Neural crest cell (in vitro differentiated cells): ENCODE results near the gene VHLL. TPM values are rescaled to one million over a fixed set of nuclear protein-coding genes. Genes with fewer than 3 reads are reported as not detected.

Experiments
- DNase-seq: peaks from one replicate; pipeline ENCODE4 v3.0.0; 2021; ENCODE audit warnings: low read depth, mixed read lengths, low spot score
- H3K27ac Mint-ChIP-seq: one replicate; pipeline ENCODE4 v1.8.0; 2021; ENCODE audit warnings: mild to moderate bottlenecking, mixed read lengths; ENCODE audit not compliant: unreplicated experiment
- H3K27me3 Mint-ChIP-seq: 2 replicates; pipeline ENCODE4 v1.8.0; 2021; ENCODE audit warnings: low read depth, mild to moderate bottlenecking, mixed read lengths
- H3K36me3 Mint-ChIP-seq: 2 replicates; pipeline ENCODE4 v1.8.0; 2021; ENCODE audit warnings: low read depth, mild to moderate bottlenecking, mixed read lengths
- H3K4me1 Mint-ChIP-seq: 2 replicates; pipeline ENCODE4 v1.8.0; 2021; ENCODE audit warnings: mixed read lengths
- H3K4me3 Mint-ChIP-seq: one replicate; pipeline ENCODE4 v1.8.0; 2021; ENCODE audit warnings: mild to moderate bottlenecking, mixed read lengths
- H3K9me3 Mint-ChIP-seq: 2 replicates; pipeline ENCODE4 v1.8.0; 2021; ENCODE audit warnings: mixed read lengths
- CTCF ChIP-seq: fragments of 200-600 bp; sonication (generic); conservative IDR thresholded peaks from 2 replicates; pipeline ENCODE4 v1.5.0; 2021; ENCODE audit warnings: antibody characterized with exemption, mild to moderate bottlenecking
- total RNA-seq: library from RNA; stranded (reverse); gene quantifications from 2 replicates; pipeline ENCODE4 v1.2.1, GENCODE V29; 2021

Gene VHLL
- total RNA-seq, 1 donor from 2014 or later, result 0.77 TPM

GRCh38 chr1:156303241-156303640 is 4.1 kb upstream of the VHLL start:
- H3K9me3 Mint-ChIP-seq, result no peaks in the 10 kb centered on the region
- TF ChIP-seq CTCF, result no peak
- no peak overlapping the region for H3K4me3 Mint-ChIP-seq
- H3K27me3 Mint-ChIP-seq, result no peaks in the 10 kb centered on the region
- peaks cover 9% of the 10 kb centered on the region for H3K36me3 Mint-ChIP-seq
- H3K4me1 Mint-ChIP-seq, result no peaks in the 10 kb centered on the region
- no peak for DNase-seq
- H3K27ac Mint-ChIP-seq, result no peak overlapping the region

- H3K4me1 Mint-ChIP-seq, result peaks cover 23% of the 10 kb centered on the region
Measured at GRCh38 chr1:156295391-156295947, 3.6 kb downstream of the VHLL start, which contains the start of gene GLMP. TSS of gene GLMP (minus strand) at chr1:156295679. CDS start at chr1:156295645, 34 bp downstream.

GRCh38 chr1:156293895-156294294 is 5.2 kb downstream of the VHLL start:
- Mint-ChIP-seq H3K9me3 (no peaks in the 10 kb centered on the region), H3K27me3 (no peaks in the 10 kb centered on the region), H3K27ac (no peak overlapping the region), H3K4me3 (no peak overlapping the region), H3K4me1 (peaks cover 23% of the 10 kb centered on the region), H3K36me3 (no peaks in the 10 kb centered on the region)
- no peak for DNase-seq
- TF ChIP-seq CTCF, result no peak

More at GRCh38 chr1:156295391-156295947, 3.6 kb downstream of the VHLL start, which contains the start of gene GLMP:
- TF ChIP-seq CTCF, result no peak
- Mint-ChIP-seq H3K36me3 (no peaks in the 10 kb centered on the region), H3K27me3 (no peaks in the 10 kb centered on the region), H3K27ac (no peak within 1 kb of the TSS), H3K4me3 (peak within 1 kb of the TSS; percentile 88), H3K9me3 (no peaks in the 10 kb centered on the region)
- DNase-seq, result peak; percentile 23

- no peaks in the 10 kb centered on the region for H3K27me3 Mint-ChIP-seq
- peak overlapping the region; percentile 41 for H3K4me3 Mint-ChIP-seq
- peak overlapping the region; percentile 93 for H3K27ac Mint-ChIP-seq
Measured at GRCh38 chr1:156293098-156293434, 6.0 kb downstream of the VHLL start.

GRCh38 chr1:156291226-156292061 is 7.7 kb downstream of the VHLL start:
- Mint-ChIP-seq H3K9me3 (no peaks in the 10 kb centered on the region), H3K36me3 (no peaks in the 10 kb centered on the region), H3K27ac (peak overlapping the region; percentile 81), H3K27me3 (no peaks in the 10 kb centered on the region), H3K4me3 (peak overlapping the region; percentile 82), H3K4me1 (peaks cover 23% of the 10 kb centered on the region)
- DNase-seq, result peak; percentile 76
- no peak for TF ChIP-seq CTCF

More at GRCh38 chr1:156293098-156293434, 6.0 kb downstream of the VHLL start:
- Mint-ChIP-seq H3K36me3 (no peaks in the 10 kb centered on the region), H3K4me1 (peaks cover 23% of the 10 kb centered on the region), H3K9me3 (no peaks in the 10 kb centered on the region)
- no peak for DNase-seq
- TF ChIP-seq CTCF, result no peak
